Endothelial cell of umbilical vein (primary cell): ENCODE data around the gene TMEM42.

Source experiments
- CTCF ChIP-seq, 2 donors: IDR thresholded peaks; 1 replicate in 1 of 2; 2 replicates in 1 of 2; pipeline ENCODE4 v1.5.1; 2011; ENCODE audit warnings: low read length in 2 of 2, mild to moderate bottlenecking in 2 of 2, moderate library complexity in 2 of 2, control low read depth in 1 of 2, inconsistent platforms in 1 of 2, low read depth in 1 of 2; ENCODE audit not compliant: insufficient read depth in 1 of 2; ENCODE audit errors: extremely low read depth in 1 of 2
- POLR2A ChIP-seq: IDR thresholded peaks from 2 replicates; pipeline ENCODE4 v1.6.1; 2012; ENCODE audit warnings: low read depth, mild to moderate bottlenecking, control low read depth, low read length

- TF ChIP-seq CTCF (IDR thresholded peaks at IDR 0.05; ENCODE audit: extremely low read depth in 1 of 2, insufficient read depth in 1 of 2, low read depth in 1 of 2, low read length in 2 of 2) (no peak), POLR2A (no peak)
These were observed 45.3 kb downstream of the TMEM42 start for GRCh38 chr3:44906997-44907396.
